Measurements from ENCODE around the gene PRKCB. TPM values are rescaled to one million over a fixed set of nuclear protein-coding genes. Genes with fewer than 3 reads are reported as not detected.

The PRKCB gene
- total and polyA plus RNA-seq, 2 of the 8 experiments (the other 6 are each of a cell fraction or from before 2014, with no cell fraction given) = 7.1 to 12.1 TPM

DNA sequence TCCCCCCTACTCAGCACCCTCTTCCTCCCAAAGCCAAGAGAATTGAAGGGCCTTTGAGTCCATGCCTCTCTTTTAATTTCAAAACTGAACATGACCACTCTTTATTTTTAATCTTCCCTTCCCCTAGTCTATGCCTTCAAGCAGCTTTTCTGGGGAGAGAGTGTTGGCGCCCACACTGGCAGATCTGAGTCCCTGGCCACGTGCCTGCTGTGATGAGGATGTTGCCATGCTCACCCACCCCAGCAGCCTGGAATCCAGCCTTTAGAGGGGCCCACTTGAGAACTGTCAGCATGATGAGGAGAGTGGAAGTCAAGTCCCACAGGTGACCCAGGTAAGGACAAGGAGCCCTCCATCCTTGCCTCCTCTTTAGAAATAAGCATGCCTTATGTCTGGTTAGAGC is 400.0 kb downstream of the PRKCB start:
- DNase-seq (ENCODE audit: low read depth in 1 of 2, low spot score in 2 of 2) = no peak

More for the DNA sequence above, 400.0 kb downstream of the PRKCB start:
- no peak overlapping the region for H3K27ac ChIP-seq (ENCODE audit: low read depth, low read length)
- H2AFZ ChIP-seq (ENCODE audit: low read length) = no peak overlapping the region
- no peak overlapping the region for H3K9ac ChIP-seq (replicated peaks in 1 of 4; ENCODE audit: extremely low read depth in 1 of 4, low read depth in 3 of 4, low read length in 3 of 4)
- H2BK12ac ChIP-seq (ENCODE audit: low read depth, low read length) = no peak overlapping the region
- no peaks in the 10 kb centered on the region for H3K36me3 ChIP-seq (ENCODE audit: control insufficient read depth in 2 of 4, insufficient read depth in 4 of 4, low read length in 3 of 4)
- no peaks in the 10 kb centered on the region for H3K27me3 ChIP-seq (replicated peaks in 1 of 4; ENCODE audit: control insufficient read depth in 3 of 4, extremely low read depth in 1 of 4, insufficient read depth in 3 of 4, low read length in 3 of 4)
- no peak overlapping the region for H2BK5ac ChIP-seq (ENCODE audit: low read depth, low read length)
- no peak overlapping the region for H3K4me2 ChIP-seq (ENCODE audit: insufficient read depth in 1 of 2, low read depth in 2 of 2, low read length in 2 of 2)
- H2BK20ac ChIP-seq (ENCODE audit: low read length) = no peak overlapping the region
- TF ChIP-seq KDM5A (IDR thresholded peaks at IDR 0.05; ENCODE audit: low read length) (no peak), RAD21 (IDR thresholded peaks at IDR 0.05 in 1 of 2, conservative IDR thresholded peaks at IDR 0.05 in 1 of 2; ENCODE audit: low read depth in 2 of 2, low read length in 2 of 2) (no peak), POLR2AphosphoS5 (IDR thresholded peaks at IDR 0.05; ENCODE audit: low read depth, low read length) (no peak), HDAC6 (IDR thresholded peaks at IDR 0.05; ENCODE audit: low read depth, low read length) (no peak), CBX8 (IDR thresholded peaks at IDR 0.05; ENCODE audit: borderline replicate concordance, low read depth, low read length) (no peak)
- H3K23ac ChIP-seq (ENCODE audit: insufficient read length) = no peak overlapping the region
- no peak overlapping the region for H3K14ac ChIP-seq (ENCODE audit: insufficient read length)
- ChIA-PET CTCF (ENCODE audit: partially characterized antibody) (interaction anchor here (1.0 to 1.4 kb wide), 3 partner anchors 17 to 165 kb away, joined by 3 to 9 read pairs (median 4); no protein-coding TSS in a partner anchor), POLR2A (ENCODE audit: partially characterized antibody) (no interaction called here)
- no peaks in the 10 kb centered on the region for H3K79me1 ChIP-seq (ENCODE audit: low read depth, low read length)
- H4K8ac ChIP-seq (ENCODE audit: extremely low read depth, insufficient read depth, low read length) = no peak overlapping the region
- H3K4me3 ChIP-seq (ENCODE audit: extremely low read depth in 1 of 4, insufficient read depth in 2 of 4, low read depth in 3 of 4, low read length in 4 of 4) = no peak overlapping the region
- H3K4ac ChIP-seq (replicated peaks; ENCODE audit: insufficient read length, low read depth, low read length) = no peak overlapping the region
- no peaks in the 10 kb centered on the region for H3K23me2 ChIP-seq (ENCODE audit: low read depth, low read length)
- no peaks in the 10 kb centered on the region for H4K20me1 ChIP-seq (replicated peaks in 1 of 2; ENCODE audit: control insufficient read depth in 1 of 2, insufficient read depth in 2 of 2, low read length in 2 of 2)
- no peak overlapping the region for H2AK5ac ChIP-seq (ENCODE audit: low read depth, low read length)
- FAIRE-seq = no peak
- H3K9me3 ChIP-seq (ENCODE audit: insufficient read depth in 2 of 2, low read depth in 1 of 2, low read length in 1 of 2) = peaks cover 0 to 5% of the 10 kb centered on the region in 2 experiments; a peak in 1 of 4 replicates
- H2BK120ac ChIP-seq (replicated peaks; ENCODE audit: low read depth, low read length) = no peak overlapping the region
- H2BK15ac ChIP-seq (ENCODE audit: low read length) = no peak overlapping the region
- H3K4me1 ChIP-seq (replicated peaks in 1 of 4; ENCODE audit: control insufficient read depth in 3 of 4, insufficient read depth in 4 of 4, low read length in 3 of 4) = no peaks in the 10 kb centered on the region
- H4K5ac ChIP-seq (ENCODE audit: insufficient read length, low read depth, low read length) = no peak overlapping the region
- H3K56ac ChIP-seq (replicated peaks; ENCODE audit: insufficient read length, low read depth, low read length) = no peak overlapping the region
- no peaks in the 10 kb centered on the region for H3K79me2 ChIP-seq (ENCODE audit: control insufficient read depth in 1 of 2, insufficient read depth in 2 of 2, low read length in 2 of 2)
- 82% methylated on average over 2 of the region's 2 CpGs; no CpG with 5 or more reads in 1 of the 2 experiments for WGBS, 2 experiments (ENCODE audit: extremely low coverage in 1 of 2, insufficient coverage in 1 of 2, insufficient read length in 1 of 2, insufficient replicate concordance in 2 of 2, low coverage in 1 of 2, low lambda C conversion rate in 2 of 2, missing lambda C conversion rate in 1 of 2)
- H4K91ac ChIP-seq (replicated peaks; ENCODE audit: insufficient read length, low read length) = no peak overlapping the region
- no peak overlapping the region for H3K18ac ChIP-seq (ENCODE audit: extremely low read depth, low read length)
